Activated gamma-delta T cell treated with anti-CD3 and anti-CD28 coated beads, Interleukin-2, amount 50 U/mL, for 16 hours (primary cell): ENCODE data around the gene IFTAP.
"Not testable (repeated sequence)": the region's sequence is repeated elsewhere in the genome, so short reads cannot be mapped to it uniquely, and the experiment has no call there.

Experiments
- DNase-seq: peaks from one replicate; pipeline ENCODE4 v3.0.0-alpha.2; 2020; ENCODE audit warnings: low read depth

Gene IFTAP

GRCh38 chr11:36638556-36638955 is 44.3 kb downstream of the IFTAP start:
- DNase-seq, result no peak

DNA sequence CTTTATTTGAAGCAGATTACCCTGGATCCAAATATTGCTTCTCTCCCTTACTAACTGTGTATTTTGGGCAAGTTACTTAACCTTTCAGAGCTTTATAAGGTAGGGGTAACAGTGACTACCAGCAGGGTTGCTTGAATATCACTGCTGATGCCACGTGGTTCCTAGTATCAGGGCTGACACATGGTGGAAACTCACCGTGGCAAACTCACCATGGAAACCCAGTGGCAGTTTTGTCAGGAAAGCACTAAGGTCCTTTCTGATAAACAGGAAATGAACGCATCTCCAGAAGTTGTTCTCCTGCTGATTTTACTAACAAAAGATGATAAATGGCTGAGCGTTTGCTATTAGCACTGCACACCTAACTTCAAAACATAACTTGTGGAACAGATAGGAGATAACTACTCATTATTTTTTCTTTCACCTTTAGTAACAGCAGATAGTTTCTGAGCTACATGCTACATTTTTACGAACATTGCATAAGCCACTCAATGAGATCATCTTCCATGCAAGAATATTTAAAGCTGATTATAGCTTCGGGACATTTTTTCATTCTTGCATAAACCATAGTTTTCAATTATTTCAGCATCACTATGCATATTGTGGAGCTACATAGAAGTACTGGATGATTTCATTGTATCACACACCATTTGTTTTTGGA is 63.4 kb downstream of the IFTAP start:
- no peak for DNase-seq

- not testable (repeated sequence) for DNase-seq
Observed at GRCh38 chr11:36661359-36661758, 67.1 kb downstream of the IFTAP start.

DNA sequence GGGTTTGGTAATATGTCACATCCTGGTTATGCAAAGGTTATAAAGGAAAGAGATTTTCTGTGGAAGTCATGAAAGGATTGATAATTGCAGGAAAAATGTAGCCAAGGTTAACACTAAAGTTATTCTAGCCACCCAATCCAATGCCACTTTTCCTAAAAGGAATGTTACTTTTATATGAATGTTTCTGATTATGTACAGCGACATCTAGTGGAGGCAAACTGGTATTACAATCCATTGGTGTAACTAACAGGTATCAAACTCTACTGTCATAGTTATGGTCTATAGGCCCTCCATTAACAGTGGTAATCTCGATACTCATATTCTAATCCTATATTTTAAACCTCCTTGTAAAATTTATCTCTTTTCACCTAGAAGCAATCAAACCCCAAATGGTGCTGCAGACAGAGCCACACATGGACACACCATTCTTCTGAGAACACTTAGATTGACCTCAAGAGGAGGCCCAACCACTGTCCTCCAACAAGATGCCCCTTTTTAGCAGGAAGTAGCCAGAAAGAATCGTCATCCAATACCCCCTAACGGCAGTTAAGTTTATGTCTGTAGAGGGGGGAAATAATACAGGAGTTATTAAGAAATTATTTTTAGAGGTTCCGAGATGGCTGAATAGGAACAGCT is 78.6 kb downstream of the IFTAP start:
- DNase-seq, result no peak

GRCh38 chr11:36679547-36679946 is 85.2 kb downstream of the IFTAP start:
- not testable (repeated sequence) for DNase-seq

DNA sequence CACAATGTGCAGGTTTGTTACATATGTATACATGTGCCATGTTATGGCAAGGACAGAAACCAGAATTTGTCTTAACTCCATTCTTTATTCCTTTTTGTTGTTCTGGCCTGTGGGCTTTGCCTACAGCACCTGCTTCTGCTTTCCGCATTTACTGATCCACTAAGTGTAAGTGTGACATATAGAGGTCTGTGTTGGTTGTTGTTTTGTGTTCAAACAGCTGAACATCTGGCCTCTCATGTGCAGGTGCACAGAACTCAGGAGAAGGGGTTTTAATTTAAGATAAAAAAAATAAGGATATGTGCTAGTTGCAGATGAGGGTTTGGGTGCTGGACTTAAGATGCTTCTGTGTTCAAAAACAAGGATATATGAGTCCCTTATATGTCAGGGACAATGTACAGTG is 89.5 kb downstream of the IFTAP start:
- no peak for DNase-seq

DNA sequence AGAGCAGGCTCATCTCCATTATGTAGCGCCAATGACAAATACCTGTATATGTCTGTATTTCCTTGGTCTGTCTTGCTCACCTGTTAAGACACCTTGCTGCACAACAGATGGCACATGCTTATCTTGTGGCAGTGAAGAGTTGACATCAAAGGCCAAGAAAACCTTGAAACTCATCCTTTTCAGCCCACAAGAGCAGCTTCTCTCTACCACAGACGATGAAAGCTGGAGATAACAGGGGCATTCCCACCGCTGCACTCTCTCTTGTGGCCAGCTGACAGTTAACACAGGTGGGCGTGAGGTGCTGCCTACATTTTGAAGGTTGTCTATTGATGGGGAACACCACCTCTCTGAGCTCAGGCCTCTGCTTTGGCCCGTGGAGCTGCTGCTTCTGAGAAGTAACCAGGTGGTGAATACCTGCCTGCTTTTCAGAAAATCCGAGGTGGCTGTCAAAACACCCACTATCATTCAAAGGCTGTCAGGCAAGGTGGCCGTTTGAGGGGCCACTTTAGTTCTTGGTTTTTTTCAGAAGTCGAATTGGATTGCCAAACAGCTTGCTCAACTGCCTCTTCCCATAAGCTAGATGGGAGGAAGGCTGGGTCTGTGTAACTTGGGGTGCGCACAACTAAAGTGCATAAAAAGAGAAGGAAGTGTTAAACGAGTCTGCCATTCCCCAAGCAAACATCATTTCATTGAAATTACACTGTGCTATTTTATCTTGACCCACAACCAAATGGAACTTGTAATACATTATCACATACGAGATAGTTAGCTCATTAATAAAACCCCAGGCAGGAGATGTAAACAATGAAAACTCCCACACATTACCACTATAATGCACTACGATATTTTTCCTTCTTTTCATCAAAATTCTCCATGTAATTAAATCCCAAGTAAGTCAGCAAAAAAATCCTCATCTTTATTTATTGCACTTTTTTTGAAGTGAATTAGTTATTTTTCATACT is 90.8 kb downstream of the IFTAP start:
- peak; percentile 21 for DNase-seq

DNA sequence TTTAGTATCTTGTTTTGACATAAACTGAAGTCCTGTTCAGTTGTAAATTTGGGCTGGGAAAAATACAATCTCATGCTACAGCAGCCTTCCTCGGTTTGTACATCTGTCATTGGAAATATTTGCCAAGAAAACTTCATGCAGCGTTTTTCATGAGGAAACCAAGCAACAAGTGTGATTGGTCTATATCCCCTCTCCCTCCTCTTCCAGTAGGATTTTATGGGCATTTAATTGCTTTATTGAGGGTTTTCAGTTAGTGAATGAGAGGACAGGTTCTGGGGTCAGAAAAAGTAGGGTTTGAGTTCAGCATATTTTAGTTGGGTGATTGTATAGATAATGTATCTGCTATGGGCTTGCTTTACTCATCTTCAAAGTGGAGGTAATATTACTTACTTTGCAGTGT is 93.8 kb downstream of the IFTAP start:
- DNase-seq, result no peak

GRCh38 chr11:36688571-36689291 is 94.4 kb downstream of the IFTAP start:
- DNase-seq, result no peak

DNA sequence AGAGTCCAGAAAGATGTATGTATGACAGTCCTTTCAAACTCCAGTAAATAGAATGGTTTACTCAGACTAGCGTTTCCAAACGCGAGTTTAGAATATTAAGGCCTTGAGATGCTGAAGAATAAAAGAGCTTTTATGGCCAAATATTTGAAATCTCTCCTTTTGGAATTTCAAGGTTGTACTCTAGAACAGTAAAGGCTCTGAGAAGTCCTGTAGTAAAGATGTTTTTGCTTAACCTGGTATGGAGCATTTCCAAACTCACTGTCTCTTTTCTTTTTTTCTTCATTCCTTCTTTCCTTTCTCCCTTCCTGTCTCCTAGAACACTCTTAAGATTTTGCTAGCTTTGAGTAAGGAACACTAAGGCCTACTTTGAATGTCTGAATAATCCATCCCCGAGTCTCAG is 95.1 kb downstream of the IFTAP start:
- no peak for DNase-seq

DNA sequence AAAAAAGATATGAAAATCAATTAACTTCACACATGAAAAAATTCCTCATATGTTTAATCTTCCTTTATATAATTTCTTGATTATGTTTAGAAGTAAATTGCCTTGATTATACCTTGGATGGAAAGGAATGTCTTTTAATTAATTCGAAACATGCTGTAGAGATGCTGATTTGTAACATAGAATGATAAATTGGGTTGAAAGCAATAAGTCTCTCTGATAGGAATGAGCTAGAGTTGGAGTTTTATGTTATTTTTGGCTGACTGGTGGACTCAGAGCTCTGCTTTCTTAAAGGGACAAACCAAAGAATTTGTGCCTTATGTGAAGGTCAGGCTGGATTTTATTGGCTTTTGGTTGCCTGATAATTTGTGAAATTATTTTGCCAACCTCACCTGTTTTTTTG is 98.4 kb downstream of the IFTAP start:
- DNase-seq, result no peak

DNA sequence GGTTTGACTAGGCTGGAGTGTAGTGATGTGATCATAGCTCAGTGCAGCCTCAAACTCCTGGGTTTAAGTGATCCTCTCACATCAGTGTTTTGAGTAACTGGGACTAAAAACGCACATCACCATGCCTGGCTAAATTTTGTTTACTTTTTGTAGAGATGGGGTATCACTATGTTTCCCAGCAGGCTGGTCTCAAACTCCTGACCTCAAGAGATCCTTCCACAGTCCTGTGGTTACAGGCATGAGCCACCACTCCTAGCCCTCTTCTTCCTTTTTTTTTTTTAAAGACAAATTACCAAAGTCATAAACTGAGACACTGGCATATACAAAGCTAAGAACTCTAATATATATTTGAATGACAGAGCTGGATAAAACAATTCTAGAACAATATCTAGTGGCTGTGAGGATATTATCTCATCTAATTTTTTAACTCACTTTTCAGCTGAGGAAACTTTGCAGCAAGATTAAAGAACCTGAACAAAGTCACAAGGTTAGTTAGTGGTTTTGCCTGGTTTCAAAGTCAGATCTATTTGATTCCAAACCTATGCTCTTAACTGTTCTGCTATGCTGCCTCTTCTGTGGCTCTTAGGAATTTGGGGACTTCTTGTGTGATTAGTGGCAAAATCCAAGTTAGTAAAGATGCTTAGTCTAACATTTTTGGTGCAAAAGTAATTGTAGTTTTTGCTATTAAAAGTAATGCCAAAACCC is 99.0 kb downstream of the IFTAP start:
- no peak for DNase-seq

DNA sequence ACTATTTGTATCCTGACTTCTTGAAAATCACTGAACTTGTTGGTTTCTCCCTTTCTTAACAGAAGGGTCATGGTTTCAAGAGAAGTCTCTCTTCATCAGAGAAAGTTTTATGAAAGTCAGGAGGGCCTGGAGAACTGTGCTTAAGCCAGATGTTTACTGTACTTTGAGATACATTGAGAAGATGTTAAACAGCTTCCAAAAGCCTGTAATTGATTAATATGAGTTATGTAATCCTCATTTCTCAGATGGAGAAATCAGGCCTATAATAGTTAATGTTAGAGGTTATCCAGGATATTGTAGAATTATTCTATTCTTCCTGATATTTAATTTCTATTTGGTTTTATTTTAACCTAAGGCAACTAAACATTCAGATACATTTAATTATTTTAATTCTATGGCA is 100.8 kb downstream of the IFTAP start:
- no peak for DNase-seq

DNA sequence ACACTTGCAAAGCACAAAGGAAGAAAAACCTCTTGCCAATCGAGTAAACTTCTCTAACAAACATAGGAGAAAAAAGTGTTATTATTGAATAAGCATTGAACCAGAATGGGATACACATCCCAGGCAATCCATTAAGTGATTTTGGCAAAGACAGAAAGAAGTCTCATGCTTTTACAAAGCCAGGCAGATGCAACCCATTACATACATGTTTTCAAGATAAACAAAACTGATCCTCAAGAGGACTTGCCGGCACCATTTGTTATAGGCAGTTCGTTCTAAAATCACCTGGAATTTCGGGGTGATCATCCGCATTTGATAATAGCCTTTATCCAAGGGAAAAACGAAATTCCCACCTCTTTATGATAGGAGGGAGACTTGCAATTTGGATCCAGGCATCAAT is 101.3 kb downstream of the IFTAP start:
- DNase-seq, result no peak

DNA sequence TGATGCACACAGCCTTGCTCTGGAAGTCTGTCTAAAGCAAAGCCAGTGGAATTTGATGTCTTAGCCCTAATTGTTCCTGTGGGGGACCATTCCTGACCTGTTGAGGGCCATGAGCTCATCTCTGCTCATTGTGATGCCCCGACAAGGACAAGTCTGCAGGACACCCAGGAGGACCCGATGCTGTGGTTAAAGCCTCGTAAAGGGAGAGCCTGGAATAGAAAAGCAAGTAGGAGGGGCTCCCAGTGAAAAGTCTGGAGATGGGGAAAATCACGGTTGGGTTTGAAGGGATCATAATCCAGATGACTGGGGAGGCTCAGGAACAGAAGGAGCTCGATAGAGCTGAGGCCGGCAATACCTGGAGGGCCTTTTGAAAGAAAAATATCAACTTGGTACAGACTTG is 102.2 kb downstream of the IFTAP start:
- DNase-seq, result no peak

DNA sequence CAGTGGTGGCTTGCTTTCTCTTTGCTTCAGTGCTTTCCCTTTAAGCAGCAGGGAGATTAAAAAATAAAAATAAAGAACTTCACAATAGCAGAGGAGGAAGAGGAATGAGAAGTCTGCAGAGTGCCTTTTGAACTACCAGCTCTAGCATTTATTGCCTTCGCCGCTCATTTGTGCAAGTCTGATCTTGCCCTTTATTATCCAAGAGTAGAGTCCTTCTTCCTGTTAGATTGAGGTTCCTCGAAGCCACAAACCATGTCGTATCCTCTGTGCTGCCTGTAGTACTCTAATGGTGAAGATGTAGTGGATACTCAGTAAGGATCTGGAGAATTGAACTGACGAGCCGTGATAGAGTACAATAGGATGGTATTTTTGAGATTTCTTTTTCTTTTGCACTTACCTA is 105.0 kb downstream of the IFTAP start:
- DNase-seq, result no peak

DNA sequence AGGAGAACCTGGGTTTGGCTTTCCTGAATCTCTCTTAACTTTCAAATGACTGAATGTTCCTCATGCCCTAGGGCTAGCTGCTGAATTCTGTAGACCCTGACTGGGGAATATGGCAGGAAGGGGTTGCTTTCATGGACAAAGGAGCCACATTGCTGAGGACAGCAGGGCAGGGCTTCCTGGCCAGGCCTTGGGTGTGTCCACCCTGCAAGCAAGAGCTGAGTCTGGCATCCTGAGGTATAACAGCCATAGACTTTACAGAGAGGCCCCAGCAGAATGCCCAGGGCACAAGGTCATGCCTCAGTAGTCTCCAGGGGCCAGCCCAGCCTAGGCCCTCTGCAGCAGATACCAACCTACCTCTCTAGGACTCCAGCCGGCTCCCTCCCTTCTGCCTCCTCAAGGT is 105.9 kb downstream of the IFTAP start:
- no peak for DNase-seq

GRCh38 chr11:36702330-36703054 is 108.2 kb downstream of the IFTAP start:
- no peak for DNase-seq

GRCh38 chr11:36703055-36703404 is 108.7 kb downstream of the IFTAP start:
- DNase-seq, result no peak
